ENCODE measurements around the gene MINK1.
"Not testable (repeated sequence)": the region's sequence is repeated elsewhere in the genome, so short reads cannot be mapped to it uniquely, and the experiment has no call there.

MINK1 gene

GRCh38 chr17:4810696-4811290, 22.3 kb upstream of the MINK1 start:
- in situ Hi-C loops (cut with MboI; ENCODE audit: low sequenced_read_pairs): no loop called here

- in situ Hi-C loops (cut with MboI; ENCODE audit: low sequenced_read_pairs): no loop called here
Measured at GRCh38 chr17:4811471-4811870, 21.7 kb upstream of the MINK1 start.

GRCh38 chr17:4812690-4813089, 20.4 kb upstream of the MINK1 start:
- in situ Hi-C loops (cut with MboI; ENCODE audit: low sequenced_read_pairs): no loop called here

GRCh38 chr17:4815043-4815675, 18.0 kb upstream of the MINK1 start:
- in situ Hi-C loops (cut with MboI; ENCODE audit: low sequenced_read_pairs): no loop called here

- in situ Hi-C loops (cut with MboI; ENCODE audit: low sequenced_read_pairs): no loop called here
Measured at GRCh38 chr17:4816826-4817225, 16.3 kb upstream of the MINK1 start.

GRCh38 chr17:4818276-4818675, 14.9 kb upstream of the MINK1 start:
- in situ Hi-C loops (cut with MboI; ENCODE audit: low sequenced_read_pairs): no loop called here

- in situ Hi-C loops (cut with MboI; ENCODE audit: low sequenced_read_pairs): no loop called here
Measured at GRCh38 chr17:4822835-4823234, 10.3 kb upstream of the MINK1 start.

- in situ Hi-C loops (cut with MboI; ENCODE audit: low sequenced_read_pairs): no loop called here
Measured at GRCh38 chr17:4823373-4824089, 9.6 kb upstream of the MINK1 start.

GRCh38 chr17:4827399-4827798, 5.7 kb upstream of the MINK1 start:
- in situ Hi-C loops (cut with MboI; ENCODE audit: low sequenced_read_pairs): no loop called here

GRCh38 chr17:4832829-4833177, 337 bp upstream of the MINK1 start:
- in situ Hi-C loops (cut with MboI; ENCODE audit: low sequenced_read_pairs): not testable (repeated sequence)

- in situ Hi-C loops (cut with MboI; ENCODE audit: low sequenced_read_pairs): no loop called here
Measured at GRCh38 chr17:4833941-4834680, 971 bp downstream of the MINK1 start.

- in situ Hi-C loops (cut with MboI; ENCODE audit: low sequenced_read_pairs): no loop called here
Measured at GRCh38 chr17:4834681-4835020, 1.5 kb downstream of the MINK1 start.

GRCh38 chr17:4836221-4836620, 3.1 kb downstream of the MINK1 start:
- in situ Hi-C loops (cut with MboI; ENCODE audit: low sequenced_read_pairs): no loop called here

GRCh38 chr17:4837471-4838308, 4.5 kb downstream of the MINK1 start:
- in situ Hi-C loops (cut with MboI; ENCODE audit: low sequenced_read_pairs): no loop called here

- in situ Hi-C loops (cut with MboI; ENCODE audit: low sequenced_read_pairs): no loop called here
Measured at GRCh38 chr17:4838309-4838785, 5.2 kb downstream of the MINK1 start.

GRCh38 chr17:4839221-4839620, 6.1 kb downstream of the MINK1 start:
- in situ Hi-C loops (cut with MboI; ENCODE audit: low sequenced_read_pairs): no loop called here

- in situ Hi-C loops (cut with MboI; ENCODE audit: low sequenced_read_pairs): no loop called here
Measured at GRCh38 chr17:4839965-4840892, 7.1 kb downstream of the MINK1 start.

- in situ Hi-C loops (cut with MboI; ENCODE audit: low sequenced_read_pairs): no loop called here
Measured at GRCh38 chr17:4840893-4841242, 7.7 kb downstream of the MINK1 start.

- in situ Hi-C loops (cut with MboI; ENCODE audit: low sequenced_read_pairs): no loop called here
Measured at GRCh38 chr17:4842376-4842775, 9.2 kb downstream of the MINK1 start.

All from hTERT RPE-1 (cell line).